ENCODE results near the gene ZFP42. TPM values are rescaled to one million over a fixed set of nuclear protein-coding genes. Genes with fewer than 3 reads are reported as not detected.

ZFP42 gene
- total RNA-seq (2021; ENCODE audit: unreplicated experiment): 0.05 TPM
- polyA plus RNA-seq (2012; ENCODE audit: insufficient read length): not detected
- percentile 8 among the genes with signal in this experiment for Bru-seq, nascent RNA
- BruChase-seq, experiment 1, labeled RNA remaining after a 2-hour chase: not detected
- not detected for BruChase-seq, experiment 2, labeled RNA remaining after a 6-hour chase
- long read RNA-seq: 0 reads

- ChIA-PET POLR2A (no interaction called here), CTCF (no interaction called here)
- Histone ChIP-seq H3K4me3 (ENCODE audit: low read depth in 2 of 2, low read length in 2 of 2) (no peak within 1 kb of the TSS), H3K27me3 (ENCODE audit: control insufficient read depth, insufficient read depth, low read length) (no peaks in the 10 kb centered on the region), H3K27ac (ENCODE audit: low read length) (no peak within 1 kb of the TSS), H3K9me3 (ENCODE audit: control insufficient read depth, insufficient read depth, low read depth, low read length) (no peaks in the 10 kb centered on the region), H3K4me1 (ENCODE audit: control insufficient read depth, insufficient read depth, low read length) (no peaks in the 10 kb centered on the region), H3K36me3 (ENCODE audit: control insufficient read depth, insufficient read depth, low read length) (no peaks in the 10 kb centered on the region)
- TF ChIP-seq CTCF (IDR thresholded peaks at IDR 0.05) (no peak), TCF7L2 (IDR thresholded peaks at IDR 0.05; ENCODE audit: low read depth, low read length) (no peak), POLR2AphosphoS5 (IDR thresholded peaks at IDR 0.05; ENCODE audit: low read depth, low read length) (no peak), SIN3A (IDR thresholded peaks at IDR 0.05; ENCODE audit: borderline replicate concordance, insufficient read depth, low read depth, low read length) (no peak), REST (IDR thresholded peaks at IDR 0.05; ENCODE audit: insufficient read depth in 1 of 2, low read depth in 2 of 2, low read length in 1 of 2) (no peak)
- intact Hi-C loops (cut with micrococcal nuclease; ENCODE audit: unreplicated experiment) (no loop called here), in situ Hi-C loops (cut with HindIII; ENCODE audit: low pct_unique_long_range_greater_than_20kb, low sequenced_read_pairs) (no loop called here)
- no peak for ATAC-seq
- no TSS peak for BruUV-seq (replicated peaks)
- no peak for DNase-seq (ENCODE audit: low read depth, low spot score)
These were observed at the start of gene ZFP42 for GRCh38 chr4:187995322-187996207. Gene ZFP42 (plus strand): TSS chr4:187995771. CDS start chr4:188002808, 7,037 bp downstream.

GRCh38 chr4:187961171-187961570, 34.4 kb upstream of the ZFP42 start:
- H3K4me1 ChIP-seq (ENCODE audit: control insufficient read depth, insufficient read depth, low read length): no peaks in the 10 kb centered on the region
- no peak overlapping the region for H3K27ac ChIP-seq (ENCODE audit: low read length)
- no peak for ATAC-seq
- intact Hi-C loops (cut with micrococcal nuclease; ENCODE audit: unreplicated experiment) (no loop called here), in situ Hi-C loops (cut with HindIII; ENCODE audit: low pct_unique_long_range_greater_than_20kb, low sequenced_read_pairs) (no loop called here)
- no peak overlapping the region for H3K4me3 ChIP-seq (ENCODE audit: low read depth in 2 of 2, low read length in 2 of 2)
- no TSS peak for BruUV-seq (replicated peaks)
- POLR2A ChIA-PET: no interaction called here
- DNase-seq (ENCODE audit: low read depth, low spot score): no peak
- no peak for TF ChIP-seq SIN3A (IDR thresholded peaks at IDR 0.05; ENCODE audit: borderline replicate concordance, insufficient read depth, low read depth, low read length)
- no peak for TF ChIP-seq CTCF (IDR thresholded peaks at IDR 0.05)
- no peak for TF ChIP-seq REST (IDR thresholded peaks at IDR 0.05; ENCODE audit: insufficient read depth in 1 of 2, low read depth in 2 of 2, low read length in 1 of 2)
- no peak for TF ChIP-seq TCF7L2 (IDR thresholded peaks at IDR 0.05; ENCODE audit: low read depth, low read length)
- TF ChIP-seq POLR2AphosphoS5 (IDR thresholded peaks at IDR 0.05; ENCODE audit: low read depth, low read length): no peak
- no peaks in the 10 kb centered on the region for H3K27me3 ChIP-seq (ENCODE audit: control insufficient read depth, insufficient read depth, low read length)
- H3K36me3 ChIP-seq (ENCODE audit: control insufficient read depth, insufficient read depth, low read length): no peaks in the 10 kb centered on the region
- CTCF ChIA-PET: no interaction called here
- no peaks in the 10 kb centered on the region for H3K9me3 ChIP-seq (ENCODE audit: control insufficient read depth, insufficient read depth, low read depth, low read length)

Measured in Panc1 (cell line).